HEK293T (cell line): ENCODE results near the gene PTPRG.

ENCODE experiments used
- BHLHE40 ChIP-seq: fragments of 450-650 bp; IDR thresholded peaks from 2 replicates; pipeline ENCODE4 v1.6.1; 2016; ENCODE audit warnings: mild to moderate bottlenecking, moderate library complexity, borderline replicate concordance
- CTBP1 ChIP-seq: fragments of 450-650 bp; IDR thresholded peaks from 2 replicates; pipeline ENCODE4 v1.6.1; 2016; ENCODE audit warnings: borderline replicate concordance
- ELF4 ChIP-seq: fragments of 450-650 bp; IDR thresholded peaks from 2 replicates; pipeline ENCODE4 v1.6.1; 2017; ENCODE audit warnings: antibody characterized with exemption
- FOXA1 ChIP-seq: fragments of 450-650 bp; IDR thresholded peaks from 2 replicates; pipeline ENCODE4 v1.6.1; 2016; ENCODE audit warnings: mild to moderate bottlenecking
- FOXK2 ChIP-seq: fragments of 450-650 bp; IDR thresholded peaks from 2 replicates; pipeline ENCODE4 v1.6.1; 2016; ENCODE audit warnings: mild to moderate bottlenecking
- FOXM1 ChIP-seq: fragments of 450-650 bp; IDR thresholded peaks from 2 replicates; pipeline ENCODE4 v1.6.1; 2017; ENCODE audit warnings: mild to moderate bottlenecking, borderline replicate concordance
- L3MBTL2 ChIP-seq: fragments of 450-650 bp; conservative IDR thresholded peaks from 2 replicates; pipeline ENCODE4 v1.6.1; 2016; ENCODE audit warnings: mild to moderate bottlenecking
- NFRKB ChIP-seq: fragments of 450-650 bp; IDR thresholded peaks from 2 replicates; pipeline ENCODE4 v1.6.1; 2016; ENCODE audit warnings: mild to moderate bottlenecking, moderate library complexity
- SP1 ChIP-seq: fragments of 450-650 bp; IDR thresholded peaks from 2 replicates; pipeline ENCODE4 v1.6.1; 2017
- SUZ12 ChIP-seq: fragments of 450-650 bp; IDR thresholded peaks from 2 replicates; pipeline ENCODE4 v1.6.1; 2016; ENCODE audit warnings: mild to moderate bottlenecking
- TARDBP ChIP-seq: fragments of 450-650 bp; IDR thresholded peaks from 2 replicates; pipeline ENCODE4 v1.6.1; 2016

DNA sequence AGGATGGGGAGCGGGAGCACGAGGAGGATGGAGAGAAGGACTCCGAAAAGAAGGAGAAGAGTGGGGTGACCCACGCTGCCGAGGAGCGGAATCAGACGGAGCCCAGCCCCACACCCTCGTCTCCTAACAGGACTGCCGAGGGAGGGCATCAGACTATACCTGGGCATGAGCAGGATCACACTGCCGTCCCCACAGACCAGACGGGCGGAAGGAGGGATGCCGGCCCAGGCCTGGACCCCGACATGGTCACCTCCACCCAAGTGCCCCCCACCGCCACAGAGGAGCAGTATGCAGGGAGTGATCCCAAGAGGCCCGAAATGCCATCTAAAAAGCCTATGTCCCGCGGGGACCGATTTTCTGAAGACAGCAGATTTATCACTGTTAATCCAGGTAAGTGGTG lies 642.2 kb downstream of the PTPRG start:
- TF ChIP-seq ELF4 (no peak), FOXA1 (no peak), SUZ12 (no peak), BHLHE40 (no peak), NFRKB (no peak), FOXM1 (no peak), SP1 (no peak), L3MBTL2 (no peak), TARDBP (no peak), CTBP1 (no peak), FOXK2 (no peak)
